Glutamatergic neuron (in vitro differentiated cells): Measurements from ENCODE around the gene LINGO1. TPM values are rescaled to one million over a fixed set of nuclear protein-coding genes. Genes with fewer than 3 reads are reported as not detected.

Source experiments
- DNase-seq: peaks from one replicate; pipeline ENCODE4 v3.0.0; 2022
- H3K27ac Mint-ChIP-seq: one replicate; pipeline ENCODE4 v1.8.0; 2020; ENCODE audit warnings: mild to moderate bottlenecking, mixed read lengths, inconsistent platforms; ENCODE audit not compliant: unreplicated experiment
- H3K27me3 Mint-ChIP-seq: one replicate; pipeline ENCODE4 v1.8.0; 2020; ENCODE audit warnings: mild to moderate bottlenecking, moderate library complexity, mixed read lengths, inconsistent platforms; ENCODE audit not compliant: unreplicated experiment
- H3K36me3 Mint-ChIP-seq: one replicate; pipeline ENCODE4 v1.8.0; 2020; ENCODE audit warnings: mild to moderate bottlenecking, mixed read lengths, inconsistent platforms; ENCODE audit not compliant: unreplicated experiment
- H3K4me1 Mint-ChIP-seq: one replicate; pipeline ENCODE4 v1.8.0; 2020; ENCODE audit warnings: mild to moderate bottlenecking, low read depth, mixed read lengths, inconsistent platforms; ENCODE audit not compliant: unreplicated experiment
- H3K4me3 Mint-ChIP-seq: one replicate; pipeline ENCODE4 v1.8.0; 2020; ENCODE audit warnings: mild to moderate bottlenecking, mixed read lengths, inconsistent platforms; ENCODE audit not compliant: unreplicated experiment
- H3K9me3 Mint-ChIP-seq: one replicate; pipeline ENCODE4 v1.8.0; 2020; ENCODE audit warnings: mild to moderate bottlenecking, moderate library complexity, mixed read lengths, inconsistent platforms; ENCODE audit not compliant: unreplicated experiment
- long read RNA-seq: library from polyadenylated mRNA; unstranded; transcript quantifications from one replicate; pipeline ENCODE4 v2.0.0, GENCODE V29; 2020; ENCODE audit not compliant: unreplicated experiment
- total RNA-seq: library from RNA; stranded (reverse); fragmentation: NEBNext Ultra II Directional; extraction: Animal tissue kit (Norgen Biotek cat#: 25700); gene quantifications from one replicate; pipeline ENCODE4 v1.2.1, GENCODE V29; 2021; ENCODE audit not compliant: unreplicated experiment
- TF ChIP-seq, protein P1 (sequence below): fragments of 200-600 bp; sonication (generic); IDR thresholded peaks from one replicate; pipeline ENCODE4 v1.5.0; 2021; ENCODE audit not compliant: partially characterized antibody, unreplicated experiment

Gene LINGO1, protein sequence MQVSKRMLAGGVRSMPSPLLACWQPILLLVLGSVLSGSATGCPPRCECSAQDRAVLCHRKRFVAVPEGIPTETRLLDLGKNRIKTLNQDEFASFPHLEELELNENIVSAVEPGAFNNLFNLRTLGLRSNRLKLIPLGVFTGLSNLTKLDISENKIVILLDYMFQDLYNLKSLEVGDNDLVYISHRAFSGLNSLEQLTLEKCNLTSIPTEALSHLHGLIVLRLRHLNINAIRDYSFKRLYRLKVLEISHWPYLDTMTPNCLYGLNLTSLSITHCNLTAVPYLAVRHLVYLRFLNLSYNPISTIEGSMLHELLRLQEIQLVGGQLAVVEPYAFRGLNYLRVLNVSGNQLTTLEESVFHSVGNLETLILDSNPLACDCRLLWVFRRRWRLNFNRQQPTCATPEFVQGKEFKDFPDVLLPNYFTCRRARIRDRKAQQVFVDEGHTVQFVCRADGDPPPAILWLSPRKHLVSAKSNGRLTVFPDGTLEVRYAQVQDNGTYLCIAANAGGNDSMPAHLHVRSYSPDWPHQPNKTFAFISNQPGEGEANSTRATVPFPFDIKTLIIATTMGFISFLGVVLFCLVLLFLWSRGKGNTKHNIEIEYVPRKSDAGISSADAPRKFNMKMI
- total RNA-seq = 180 TPM
- long read RNA-seq, partial matches to known transcripts = 0 of 19 reads
- long read RNA-seq, other reads (novel, unspliced or antisense) = 18 of 19 reads

DNA sequence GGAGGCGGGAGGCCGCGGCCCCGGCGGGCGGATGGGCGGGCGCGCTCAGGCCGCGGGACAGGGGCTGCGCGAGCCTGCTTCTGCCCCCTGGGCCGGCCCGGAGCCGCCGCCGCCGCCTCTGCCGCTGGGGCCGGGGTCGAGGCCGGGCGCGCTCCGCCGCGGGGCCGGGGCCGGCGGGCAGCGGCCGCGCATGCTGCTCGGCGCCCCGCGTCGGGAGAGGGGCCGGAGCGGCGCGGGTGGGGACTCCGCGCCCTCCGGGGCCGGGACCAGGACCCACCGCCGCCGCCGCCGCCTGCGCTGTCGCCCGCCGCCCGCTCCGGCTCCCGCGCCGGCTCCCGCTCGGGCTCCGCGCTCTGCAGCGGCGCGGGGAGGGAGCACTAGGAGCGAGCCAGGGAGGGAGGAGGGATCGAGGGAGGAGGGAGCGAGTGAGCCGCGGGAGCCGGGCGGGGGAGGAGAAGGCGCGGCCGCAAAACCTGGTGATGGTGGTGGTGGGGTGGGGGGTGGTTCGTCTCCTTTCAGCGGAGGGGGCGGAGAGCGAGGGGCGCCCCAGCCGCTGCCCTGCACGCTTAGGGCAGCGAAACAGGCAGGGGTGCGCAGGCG lies at the start of gene LINGO1:
TSS of gene LINGO1 (minus strand) at position 379 of the 600 bp plus-strand sequence. CDS start 597 bp downstream, outside the sequence.
- peaks cover 20% of the 10 kb centered on the region for H3K4me1 Mint-ChIP-seq
- peak within 1 kb of the TSS; percentile 96 for H3K27ac Mint-ChIP-seq
- TF ChIP-seq, protein P1, sequence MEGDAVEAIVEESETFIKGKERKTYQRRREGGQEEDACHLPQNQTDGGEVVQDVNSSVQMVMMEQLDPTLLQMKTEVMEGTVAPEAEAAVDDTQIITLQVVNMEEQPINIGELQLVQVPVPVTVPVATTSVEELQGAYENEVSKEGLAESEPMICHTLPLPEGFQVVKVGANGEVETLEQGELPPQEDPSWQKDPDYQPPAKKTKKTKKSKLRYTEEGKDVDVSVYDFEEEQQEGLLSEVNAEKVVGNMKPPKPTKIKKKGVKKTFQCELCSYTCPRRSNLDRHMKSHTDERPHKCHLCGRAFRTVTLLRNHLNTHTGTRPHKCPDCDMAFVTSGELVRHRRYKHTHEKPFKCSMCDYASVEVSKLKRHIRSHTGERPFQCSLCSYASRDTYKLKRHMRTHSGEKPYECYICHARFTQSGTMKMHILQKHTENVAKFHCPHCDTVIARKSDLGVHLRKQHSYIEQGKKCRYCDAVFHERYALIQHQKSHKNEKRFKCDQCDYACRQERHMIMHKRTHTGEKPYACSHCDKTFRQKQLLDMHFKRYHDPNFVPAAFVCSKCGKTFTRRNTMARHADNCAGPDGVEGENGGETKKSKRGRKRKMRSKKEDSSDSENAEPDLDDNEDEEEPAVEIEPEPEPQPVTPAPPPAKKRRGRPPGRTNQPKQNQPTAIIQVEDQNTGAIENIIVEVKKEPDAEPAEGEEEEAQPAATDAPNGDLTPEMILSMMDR = no peak
- peaks cover 10% of the 10 kb centered on the region for H3K9me3 Mint-ChIP-seq
- H3K36me3 Mint-ChIP-seq = no peaks in the 10 kb centered on the region
- H3K27me3 Mint-ChIP-seq = peaks cover 19% of the 10 kb centered on the region
- peak; percentile 82 for DNase-seq
- H3K4me3 Mint-ChIP-seq = peak within 1 kb of the TSS; percentile 86

GRCh38 chr15:77681362-77681761 lies 48.6 kb upstream of the LINGO1 start:
- Mint-ChIP-seq H3K36me3 (no peaks in the 10 kb centered on the region), H3K9me3 (peaks cover 7% of the 10 kb centered on the region), H3K4me1 (no peaks in the 10 kb centered on the region), H3K27me3 (peaks cover 10% of the 10 kb centered on the region), H3K4me3 (no peak overlapping the region), H3K27ac (no peak overlapping the region)
- TF ChIP-seq, protein P1 = no peak
- no peak for DNase-seq

DNA sequence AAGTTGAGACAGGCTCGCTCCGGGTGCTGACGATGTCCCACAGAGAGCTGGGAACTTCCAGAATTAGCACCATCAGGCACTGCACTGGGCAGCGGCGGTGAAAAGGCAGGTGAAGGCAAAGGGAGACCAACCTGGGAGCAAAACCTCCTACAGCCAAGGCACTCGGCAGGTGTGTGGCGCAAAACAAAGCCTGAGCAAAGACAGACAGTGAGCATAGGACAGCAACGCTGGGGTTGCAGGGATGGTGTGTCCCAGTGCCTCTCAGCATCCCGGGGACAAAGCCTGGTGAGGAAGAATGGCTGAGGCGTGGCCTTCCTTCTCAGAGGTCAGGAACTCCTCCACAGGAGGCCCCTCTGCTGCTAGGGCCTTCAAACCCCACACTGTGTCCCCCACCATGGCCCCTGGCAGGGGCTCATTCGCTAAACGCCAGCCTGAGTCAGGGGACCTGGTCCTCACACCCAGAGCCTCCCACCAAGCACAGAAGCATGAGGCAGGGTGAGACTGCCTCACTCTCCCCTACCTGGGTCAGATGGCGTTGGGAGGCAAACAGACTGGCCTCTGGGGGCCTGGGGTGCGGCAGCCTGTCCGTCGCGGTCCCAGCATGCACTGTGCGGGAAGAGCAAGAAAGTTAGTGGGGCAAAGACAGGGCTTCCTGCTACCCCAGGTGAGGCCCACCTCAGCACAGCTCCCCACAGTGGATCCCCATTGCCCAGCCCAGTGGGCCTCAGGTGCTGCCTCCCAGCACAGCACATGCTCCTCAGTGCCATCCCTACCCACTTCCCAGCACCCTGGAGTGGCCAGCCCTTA lies 44.1 kb upstream of the LINGO1 start:
- TF ChIP-seq, protein P1 = no peak
- H3K4me3 Mint-ChIP-seq = no peak overlapping the region
- peaks cover 2% of the 10 kb centered on the region for H3K4me1 Mint-ChIP-seq
- peaks cover 8% of the 10 kb centered on the region for H3K27me3 Mint-ChIP-seq
- DNase-seq = no peak
- no peaks in the 10 kb centered on the region for H3K36me3 Mint-ChIP-seq
- H3K9me3 Mint-ChIP-seq = peaks cover 5% of the 10 kb centered on the region
- H3K27ac Mint-ChIP-seq = no peak overlapping the region

DNA sequence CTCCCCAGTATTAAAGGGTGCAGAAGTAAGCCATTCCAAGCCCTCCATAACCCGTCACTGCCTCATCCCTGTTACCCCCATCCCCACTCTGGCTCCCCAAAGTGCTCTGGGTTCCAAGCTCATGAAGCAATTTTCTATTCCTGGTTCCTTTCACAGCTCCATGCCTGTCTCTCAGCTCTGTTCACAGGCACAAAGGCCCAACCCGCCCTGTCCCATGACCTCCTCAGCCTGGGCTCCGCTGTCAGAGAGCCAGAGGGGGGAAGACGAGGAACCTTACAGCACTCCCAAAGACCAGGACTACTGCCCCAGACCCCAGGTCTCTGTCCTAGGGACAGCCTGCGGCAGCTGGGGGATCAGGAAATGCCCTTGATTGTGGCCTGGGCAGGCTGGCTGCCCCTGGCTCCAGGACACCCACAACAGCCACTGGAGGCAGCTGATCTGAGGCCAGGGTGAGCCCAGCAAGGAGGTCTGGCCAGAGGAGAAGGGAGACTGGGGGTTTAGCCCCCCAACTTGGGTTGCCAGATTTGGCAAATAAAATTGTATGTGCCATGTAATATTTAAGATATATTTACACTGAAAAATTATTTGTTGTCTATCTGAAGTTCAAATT lies 43.2 kb upstream of the LINGO1 start:
- no peak for DNase-seq
- H3K36me3 Mint-ChIP-seq = no peaks in the 10 kb centered on the region
- H3K9me3 Mint-ChIP-seq = peaks cover 5% of the 10 kb centered on the region
- H3K4me1 Mint-ChIP-seq = peaks cover 3% of the 10 kb centered on the region
- no peak overlapping the region for H3K27ac Mint-ChIP-seq
- TF ChIP-seq, protein P1 = no peak
- peaks cover 3% of the 10 kb centered on the region for H3K27me3 Mint-ChIP-seq
- no peak overlapping the region for H3K4me3 Mint-ChIP-seq
